Neutrophil (primary cell): ENCODE data around the gene PLK3.

ENCODE experiments used
- H3K27ac ChIP-seq: fragments of 200-600 bp; sonication (generic); 2 replicates; pipeline ENCODE4 v1.5.1; 2016; ENCODE audit warnings: mild to moderate bottlenecking, moderate library complexity
- H3K27me3 ChIP-seq: fragments of 200-600 bp; sonication (generic); 2 replicates; pipeline ENCODE4 v1.6.0; 2016; ENCODE audit warnings: mild to moderate bottlenecking
- H3K36me3 ChIP-seq: fragments of 200-600 bp; sonication (generic); 2 replicates; pipeline ENCODE4 v1.5.1; 2017
- H3K4me1 ChIP-seq, 2 experiments: fragments of 200-600 bp in 1 of 2; sonication (generic) in 1 of 2; 1 replicate in 1 of 2; 2 replicates in 1 of 2; pipeline versions ENCODE4 v1.5.1 to v1.6.1; 2013 to 2016; ENCODE audit warnings: low read depth in 1 of 2, low read length in 1 of 2, mild to moderate bottlenecking in 1 of 2, moderate library complexity in 1 of 2; ENCODE audit not compliant: control insufficient read depth in 1 of 2, insufficient read depth in 1 of 2
- H3K4me3 ChIP-seq, 2 experiments: fragments of 200-600 bp in 1 of 2; sonication (generic) in 1 of 2; 1 replicate in 1 of 2; 2 replicates in 1 of 2; pipeline ENCODE4 v1.5.1; 2013 to 2016; ENCODE audit warnings: low read depth in 1 of 2, low read length in 1 of 2, mild to moderate bottlenecking in 1 of 2, moderate library complexity in 1 of 2
- H3K9me3 ChIP-seq: fragments of 200-600 bp; sonication (generic); 2 replicates; pipeline ENCODE4 v1.5.1; 2016
- CTCF ChIP-seq: fragments of 200-600 bp; sonication (generic); IDR thresholded peaks from 2 replicates; pipeline ENCODE4 v1.5.1; 2016; ENCODE audit warnings: antibody characterized with exemption

Gene PLK3

GRCh38 chr1:44775078-44775929 is 24.9 kb upstream of the PLK3 start, which contains the start of gene RPS8:
Gene RPS8 (plus strand): TSS chr1:44775540. CDS start chr1:44775597, 57 bp downstream.
- H3K36me3 ChIP-seq, result peaks cover 29% of the 10 kb centered on the region
- H3K27ac ChIP-seq, result peak within 1 kb of the TSS; percentile 91
- H3K27me3 ChIP-seq, result no peaks in the 10 kb centered on the region
- peak; percentile 20 for TF ChIP-seq CTCF
- H3K4me3 ChIP-seq, result peak within 1 kb of the TSS; percentile 87 to 100
- H3K4me1 ChIP-seq, result peaks cover 19% of the 10 kb centered on the region in 2 experiments
- no peaks in the 10 kb centered on the region for H3K9me3 ChIP-seq

GRCh38 chr1:44775930-44776729 is 24.0 kb upstream of the PLK3 start:
- H3K9me3 ChIP-seq, result no peaks in the 10 kb centered on the region
- no peak for TF ChIP-seq CTCF
- no peaks in the 10 kb centered on the region for H3K27me3 ChIP-seq
- H3K4me1 ChIP-seq, result peaks cover 19% of the 10 kb centered on the region in 2 experiments
- peak overlapping the region; percentile 91 for H3K27ac ChIP-seq
- peak overlapping the region; percentile 87 to 100 for H3K4me3 ChIP-seq
- peaks cover 36% of the 10 kb centered on the region for H3K36me3 ChIP-seq

- H3K9me3 ChIP-seq, result no peaks in the 10 kb centered on the region
- H3K27ac ChIP-seq, result peak overlapping the region; percentile 91
- H3K4me1 ChIP-seq, result peaks cover 19% of the 10 kb centered on the region in 2 experiments
- no peak overlapping the region for H3K4me3 ChIP-seq
- peaks cover 40% of the 10 kb centered on the region for H3K36me3 ChIP-seq
- TF ChIP-seq CTCF, result no peak
- H3K27me3 ChIP-seq, result no peaks in the 10 kb centered on the region
Measured at GRCh38 chr1:44776730-44777068, 23.5 kb upstream of the PLK3 start.

- TF ChIP-seq CTCF, result no peak
- peak overlapping the region; percentile 10 for H3K27ac ChIP-seq
- H3K4me1 ChIP-seq, result peaks cover 19% of the 10 kb centered on the region in 2 experiments
- no peaks in the 10 kb centered on the region for H3K9me3 ChIP-seq
- H3K27me3 ChIP-seq, result no peaks in the 10 kb centered on the region
- H3K4me3 ChIP-seq, result no peak overlapping the region
- peaks cover 40% of the 10 kb centered on the region for H3K36me3 ChIP-seq
Measured at GRCh38 chr1:44777547-44777946, 22.6 kb upstream of the PLK3 start.

- H3K4me3 ChIP-seq, result no peak overlapping the region
- peaks cover 19% of the 10 kb centered on the region in 2 experiments for H3K4me1 ChIP-seq
- H3K36me3 ChIP-seq, result peaks cover 40% of the 10 kb centered on the region
- H3K9me3 ChIP-seq, result no peaks in the 10 kb centered on the region
- no peaks in the 10 kb centered on the region for H3K27me3 ChIP-seq
- peak overlapping the region; percentile 10 for H3K27ac ChIP-seq
- TF ChIP-seq CTCF, result no peak
Measured at GRCh38 chr1:44777969-44778635, 22.1 kb upstream of the PLK3 start.
